Neural progenitor cell (in vitro differentiated cells): Measurements from ENCODE around the gene GARIN1A. TPM values are rescaled to one million over a fixed set of nuclear protein-coding genes. Genes with fewer than 3 reads are reported as not detected.

ENCODE experiments used
- DNase-seq: peaks from one replicate; pipeline ENCODE4 v3.0.0-alpha.2; 2016; ENCODE audit warnings: low spot score
- H2AFZ ChIP-seq: fragments of 200-600 bp; sonication (generic); replicated peaks from 2 replicates; pipeline ENCODE4 v1.6.1; 2016; ENCODE audit warnings: antibody characterized with exemption
- H3F3A ChIP-seq: fragments of 200-600 bp; sonication (generic); 2 replicates; pipeline ENCODE4 v1.6.1; 2016; ENCODE audit warnings: antibody characterized with exemption, low read depth
- H3K27ac ChIP-seq: fragments of 200-600 bp; sonication (generic); 2 replicates; pipeline ENCODE4 v1.5.1; 2016; ENCODE audit warnings: mild to moderate bottlenecking
- H3K27me3 ChIP-seq: fragments of 200-600 bp; sonication (generic); 2 replicates; pipeline ENCODE4 v1.6.1; 2016; ENCODE audit warnings: mild to moderate bottlenecking, moderate library complexity
- H3K36me3 ChIP-seq: fragments of 200-600 bp; sonication (generic); 2 replicates; pipeline ENCODE4 v1.5.1; 2016
- H3K4me1 ChIP-seq: fragments of 200-600 bp; sonication (generic); 2 replicates; pipeline ENCODE4 v1.6.1; 2016; ENCODE audit warnings: mixed run types
- H3K4me2 ChIP-seq: fragments of 200-600 bp; sonication (generic); 2 replicates; pipeline ENCODE4 v1.6.1; 2016
- H3K4me3 ChIP-seq: fragments of 200-600 bp; sonication (generic); 2 replicates; pipeline ENCODE4 v1.5.1; 2016
- H3K79me2 ChIP-seq: fragments of 200-600 bp; sonication (generic); 2 replicates; pipeline ENCODE4 v1.6.1; 2016; ENCODE audit warnings: low read depth
- H3K9ac ChIP-seq: fragments of 200-600 bp; sonication (generic); 2 replicates; pipeline ENCODE4 v1.6.1; 2016
- H3K9me3 ChIP-seq: fragments of 200-600 bp; sonication (generic); 2 replicates; pipeline ENCODE4 v1.5.1; 2016; ENCODE audit warnings: low read depth
- H4K20me1 ChIP-seq: fragments of 200-600 bp; sonication (generic); 2 replicates; pipeline ENCODE4 v1.6.1; 2016; ENCODE audit warnings: low read depth
- H3K27ac Mint-ChIP-seq: 3 replicates; pipeline ENCODE4 v1.8.0; 2021; ENCODE audit warnings: mixed read lengths
- H3K27me3 Mint-ChIP-seq: 2 replicates; pipeline ENCODE4 v1.8.0; 2022; ENCODE audit warnings: low read depth, mild to moderate bottlenecking, inconsistent platforms, moderate library complexity, mixed read lengths; ENCODE audit not compliant: insufficient read depth
- H3K36me3 Mint-ChIP-seq: 3 replicates; pipeline ENCODE4 v1.8.0; 2021; ENCODE audit warnings: mixed read lengths
- H3K4me1 Mint-ChIP-seq: 3 replicates; pipeline ENCODE4 v1.8.0; 2021; ENCODE audit warnings: mixed read lengths
- H3K4me3 Mint-ChIP-seq: 3 replicates; pipeline ENCODE4 v1.8.0; 2021; ENCODE audit warnings: mild to moderate bottlenecking, moderate library complexity, mixed read lengths
- H3K9me3 Mint-ChIP-seq: 3 replicates; pipeline ENCODE4 v1.8.0; 2020; ENCODE audit warnings: mixed read lengths
- EZH2 ChIP-seq: fragments of 200-600 bp; sonication (generic); IDR thresholded peaks from 2 replicates; pipeline ENCODE4 v1.6.1; 2017; ENCODE audit warnings: antibody characterized with exemption, mild to moderate bottlenecking, moderate library complexity
- EZH2phosphoT487 ChIP-seq: fragments of 200-600 bp; sonication (generic); IDR thresholded peaks from 2 replicates; pipeline ENCODE4 v1.6.1; 2017; ENCODE audit warnings: antibody characterized with exemption
- total RNA-seq: library from RNA; depleted of rRNA; stranded (reverse); fragments of >200 nt; gene quantifications from 2 replicates; pipeline ENCODE4 v1.2.3, GENCODE V29; 2015; ENCODE audit warnings: low replicate concordance
- TF ChIP-seq, protein P1 (sequence below): fragments of 200-600 bp; sonication (generic); IDR thresholded peaks from 2 replicates; pipeline ENCODE4 v1.5.1; 2017; ENCODE audit warnings: antibody characterized with exemption, mild to moderate bottlenecking

Gene GARIN1A
- total RNA-seq, 1 donor from 2014 or later: not detected

GRCh38 chr7:128697302-128697905 is 25.3 kb downstream of the GARIN1A start:
- Histone ChIP-seq H3F3A (peaks cover 33% of the 10 kb centered on the region), H3K4me1 (peaks cover 23% of the 10 kb centered on the region), H3K4me2 (peak overlapping the region; percentile 73), H3K27me3 (peaks cover 9% of the 10 kb centered on the region), H3K27ac (no peak overlapping the region), H3K9me3 (no peaks in the 10 kb centered on the region), H3K36me3 (no peaks in the 10 kb centered on the region), H4K20me1 (no peaks in the 10 kb centered on the region), H2AFZ (peak overlapping the region; percentile 85), H3K79me2 (no peaks in the 10 kb centered on the region), H3K9ac (no peak overlapping the region), H3K4me3 (peak overlapping the region; percentile 54)
- peak; percentile 55 for TF ChIP-seq EZH2
- TF ChIP-seq, protein P1, sequence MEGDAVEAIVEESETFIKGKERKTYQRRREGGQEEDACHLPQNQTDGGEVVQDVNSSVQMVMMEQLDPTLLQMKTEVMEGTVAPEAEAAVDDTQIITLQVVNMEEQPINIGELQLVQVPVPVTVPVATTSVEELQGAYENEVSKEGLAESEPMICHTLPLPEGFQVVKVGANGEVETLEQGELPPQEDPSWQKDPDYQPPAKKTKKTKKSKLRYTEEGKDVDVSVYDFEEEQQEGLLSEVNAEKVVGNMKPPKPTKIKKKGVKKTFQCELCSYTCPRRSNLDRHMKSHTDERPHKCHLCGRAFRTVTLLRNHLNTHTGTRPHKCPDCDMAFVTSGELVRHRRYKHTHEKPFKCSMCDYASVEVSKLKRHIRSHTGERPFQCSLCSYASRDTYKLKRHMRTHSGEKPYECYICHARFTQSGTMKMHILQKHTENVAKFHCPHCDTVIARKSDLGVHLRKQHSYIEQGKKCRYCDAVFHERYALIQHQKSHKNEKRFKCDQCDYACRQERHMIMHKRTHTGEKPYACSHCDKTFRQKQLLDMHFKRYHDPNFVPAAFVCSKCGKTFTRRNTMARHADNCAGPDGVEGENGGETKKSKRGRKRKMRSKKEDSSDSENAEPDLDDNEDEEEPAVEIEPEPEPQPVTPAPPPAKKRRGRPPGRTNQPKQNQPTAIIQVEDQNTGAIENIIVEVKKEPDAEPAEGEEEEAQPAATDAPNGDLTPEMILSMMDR: peak; percentile 67
- TF ChIP-seq EZH2phosphoT487: no peak
- peak overlapping the region; percentile 88 for H3K4me3 Mint-ChIP-seq
- peaks cover 22% of the 10 kb centered on the region for H3K4me1 Mint-ChIP-seq
- peaks cover 5% of the 10 kb centered on the region for H3K9me3 Mint-ChIP-seq
- no peak overlapping the region for H3K27ac Mint-ChIP-seq
- peaks cover 36% of the 10 kb centered on the region for H3K27me3 Mint-ChIP-seq
- H3K36me3 Mint-ChIP-seq: no peaks in the 10 kb centered on the region
- DNase-seq: peak; percentile 88

- Histone ChIP-seq H3F3A (peaks cover 29% of the 10 kb centered on the region), H3K27me3 (peaks cover 9% of the 10 kb centered on the region), H2AFZ (no peak overlapping the region), H3K9me3 (no peaks in the 10 kb centered on the region), H3K79me2 (no peaks in the 10 kb centered on the region), H3K4me3 (no peak overlapping the region), H3K9ac (no peak overlapping the region), H4K20me1 (no peaks in the 10 kb centered on the region), H3K4me1 (peaks cover 22% of the 10 kb centered on the region), H3K4me2 (peak overlapping the region; percentile 8), H3K36me3 (no peaks in the 10 kb centered on the region), H3K27ac (no peak overlapping the region)
- Mint-ChIP-seq H3K36me3 (no peaks in the 10 kb centered on the region), H3K27ac (no peak overlapping the region), H3K4me1 (peaks cover 19% of the 10 kb centered on the region), H3K27me3 (peaks cover 36% of the 10 kb centered on the region), H3K9me3 (peaks cover 5% of the 10 kb centered on the region), H3K4me3 (no peak overlapping the region)
- no peak for DNase-seq
- TF ChIP-seq EZH2phosphoT487: no peak
- no peak for TF ChIP-seq EZH2
- TF ChIP-seq, protein P1: no peak
These were observed 27.2 kb downstream of the GARIN1A start for GRCh38 chr7:128699196-128699712.

DNA sequence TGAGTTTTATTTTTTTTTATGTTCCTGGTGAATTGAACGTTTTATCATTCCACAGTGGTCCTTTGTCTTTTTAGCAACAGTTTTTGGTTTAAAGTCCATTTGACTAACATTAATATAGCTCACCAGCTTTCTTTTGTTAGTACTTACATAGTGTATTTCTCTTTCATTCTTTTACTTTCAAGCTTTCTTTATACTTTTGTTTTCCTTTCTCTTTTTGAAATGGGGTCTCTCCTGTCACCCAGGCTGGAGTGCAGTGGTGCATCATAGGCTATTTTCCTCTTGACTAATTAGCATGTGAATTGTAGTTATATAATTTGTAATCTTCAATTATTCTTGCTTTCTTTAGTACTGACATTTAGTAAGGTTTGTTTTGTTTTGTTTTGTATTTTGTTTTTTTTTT is 27.8 kb downstream of the GARIN1A start:
- H4K20me1 ChIP-seq: no peaks in the 10 kb centered on the region
- H3K9me3 ChIP-seq: no peaks in the 10 kb centered on the region
- TF ChIP-seq EZH2 (no peak), EZH2phosphoT487 (no peak)
- H3K4me2 ChIP-seq: peak overlapping the region; percentile 8
- peaks cover 36% of the 10 kb centered on the region for H3K27me3 Mint-ChIP-seq
- no peak overlapping the region for H3K4me3 Mint-ChIP-seq
- H3K9me3 Mint-ChIP-seq: peaks cover 5% of the 10 kb centered on the region
- H3K4me1 Mint-ChIP-seq: peaks cover 19% of the 10 kb centered on the region
- no peaks in the 10 kb centered on the region for H3K36me3 ChIP-seq
- H3K79me2 ChIP-seq: no peaks in the 10 kb centered on the region
- peaks cover 9% of the 10 kb centered on the region for H3K27me3 ChIP-seq
- no peak for DNase-seq
- H3K4me3 ChIP-seq: no peak overlapping the region
- peaks cover 29% of the 10 kb centered on the region for H3F3A ChIP-seq
- no peak overlapping the region for H2AFZ ChIP-seq
- no peak overlapping the region for H3K27ac Mint-ChIP-seq
- H3K4me1 ChIP-seq: peaks cover 22% of the 10 kb centered on the region
- no peak overlapping the region for H3K9ac ChIP-seq
- H3K36me3 Mint-ChIP-seq: no peaks in the 10 kb centered on the region
- H3K27ac ChIP-seq: no peak overlapping the region
